ENCODE results near the gene SYAP1.

GRCh38 chrX:16762579-16762978 is 43.2 kb downstream of the SYAP1 start:
- TF ChIP-seq CTCF (conservative IDR thresholded peaks at IDR 0.05 in 1 of 2, IDR thresholded peaks at IDR 0.05 in 1 of 2; ENCODE audit: extremely low read depth in 1 of 2, insufficient read depth in 1 of 2, low read depth in 1 of 2, low read length in 2 of 2) = no peak
- no peak for TF ChIP-seq EZH2 (IDR thresholded peaks at IDR 0.05; ENCODE audit: borderline replicate concordance, low read length)

All from mammary epithelial cell (primary cell).